ENCODE measurements around the gene TMEM156. TPM values are rescaled to one million over a fixed set of nuclear protein-coding genes. Genes with fewer than 3 reads are reported as not detected.
"Not testable (repeated sequence)": the region's sequence is repeated elsewhere in the genome, so short reads cannot be mapped to it uniquely, and the experiment has no call there.

Gene TMEM156
- total RNA-seq, 1 donor from 2014 or later, result 0.39 TPM

- no peak for DNase-seq (ENCODE audit: low read depth in 2 of 2)
Measured at GRCh38 chr4:38958453-38959190, 73.6 kb downstream of the TMEM156 start.

- DNase-seq (ENCODE audit: low read depth in 2 of 2), result no peak
Measured at GRCh38 chr4:38957893-38958292, 74.3 kb downstream of the TMEM156 start.

DNA sequence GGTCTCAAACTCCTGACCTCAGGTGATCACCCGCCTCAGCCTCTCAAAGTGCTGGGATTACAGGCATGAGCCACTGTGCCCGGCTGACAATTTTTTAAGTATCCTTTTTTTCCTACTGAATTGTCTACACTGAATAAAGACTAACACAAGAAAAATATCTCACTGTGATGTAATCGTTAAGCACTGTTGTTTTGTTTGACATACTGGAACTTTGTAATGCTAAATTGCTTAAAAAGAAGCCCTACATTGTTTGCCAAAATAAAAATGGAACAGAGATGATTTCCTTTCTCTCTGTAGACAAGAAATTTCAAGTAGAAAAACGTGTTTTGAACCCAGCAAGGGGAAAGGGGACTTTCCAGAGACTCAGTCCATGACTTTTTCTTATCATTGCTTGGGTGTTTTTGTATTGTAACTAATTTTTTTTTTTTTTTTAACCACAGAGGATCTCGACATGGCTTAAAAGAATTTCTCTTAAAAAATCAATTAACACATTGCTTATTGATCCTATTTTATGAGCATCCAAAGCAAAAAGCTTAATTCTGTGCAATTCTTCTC lies 74.9 kb downstream of the TMEM156 start:
- no peak for DNase-seq (ENCODE audit: low read depth in 2 of 2)

- DNase-seq (ENCODE audit: low read depth in 2 of 2), result no peak
Measured at GRCh38 chr4:38955957-38956356, 76.3 kb downstream of the TMEM156 start.

DNA sequence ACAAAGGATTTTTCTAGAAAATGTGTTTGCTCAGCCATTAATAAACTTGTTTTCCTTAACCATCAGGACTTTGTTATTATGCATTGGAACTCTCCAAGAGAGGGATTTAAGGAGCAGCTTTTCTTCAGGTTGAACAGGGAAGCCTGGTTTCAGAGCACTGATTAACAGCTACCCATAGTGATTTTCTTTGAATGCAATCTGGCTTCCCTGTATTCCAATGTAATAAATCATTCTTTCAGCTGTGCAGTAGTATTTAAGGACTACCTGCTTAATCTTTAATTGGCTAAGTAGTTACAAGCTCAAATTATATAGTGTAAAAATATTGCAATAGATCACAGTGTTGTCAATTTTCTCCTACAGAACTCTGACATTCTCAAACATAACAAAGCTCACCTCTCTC lies 77.5 kb downstream of the TMEM156 start:
- DNase-seq (ENCODE audit: low read depth in 2 of 2), result no peak

GRCh38 chr4:38952017-38952416 lies 80.2 kb downstream of the TMEM156 start:
- DNase-seq (ENCODE audit: low read depth in 2 of 2), result no peak

DNA sequence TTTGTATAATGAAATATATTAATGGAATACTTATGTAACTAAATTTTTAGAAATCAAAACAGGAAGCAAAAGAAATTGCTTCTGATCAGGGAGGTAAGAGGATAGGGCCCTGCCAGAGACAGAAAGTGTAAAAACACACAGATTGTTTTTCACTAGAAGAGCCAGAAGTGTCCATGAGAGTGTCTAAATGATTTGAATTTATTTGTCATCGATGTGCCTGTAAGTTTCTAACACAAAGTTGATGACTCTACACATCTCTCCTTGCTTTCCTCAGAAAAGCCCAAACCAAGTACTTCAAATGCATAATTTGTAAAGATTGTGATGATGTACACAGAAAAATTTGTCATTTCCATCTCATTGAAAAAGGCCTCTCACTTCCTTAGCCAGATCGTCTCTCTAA lies 80.6 kb downstream of the TMEM156 start:
- DNase-seq (ENCODE audit: low read depth in 2 of 2), result no peak

DNA sequence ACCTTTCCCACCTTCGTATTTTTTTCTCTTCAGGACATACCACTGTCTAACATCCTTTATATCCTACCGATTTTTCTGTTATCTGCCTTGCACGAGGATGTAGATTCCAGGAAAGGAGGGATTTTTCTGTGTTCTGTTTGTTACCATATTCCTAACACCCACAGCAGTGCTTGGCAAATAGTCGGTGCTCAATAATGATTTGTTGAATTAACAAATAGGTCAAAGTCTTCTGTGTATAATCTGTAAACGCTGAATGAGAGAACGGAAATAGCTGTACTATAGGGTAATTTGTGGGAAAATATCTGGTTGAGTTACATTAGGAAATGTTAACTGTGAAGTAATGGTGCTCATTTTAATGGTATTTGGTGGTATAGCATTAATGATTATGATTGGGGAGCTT lies 81.5 kb downstream of the TMEM156 start:
- DNase-seq (ENCODE audit: low read depth in 2 of 2), result no peak

DNA sequence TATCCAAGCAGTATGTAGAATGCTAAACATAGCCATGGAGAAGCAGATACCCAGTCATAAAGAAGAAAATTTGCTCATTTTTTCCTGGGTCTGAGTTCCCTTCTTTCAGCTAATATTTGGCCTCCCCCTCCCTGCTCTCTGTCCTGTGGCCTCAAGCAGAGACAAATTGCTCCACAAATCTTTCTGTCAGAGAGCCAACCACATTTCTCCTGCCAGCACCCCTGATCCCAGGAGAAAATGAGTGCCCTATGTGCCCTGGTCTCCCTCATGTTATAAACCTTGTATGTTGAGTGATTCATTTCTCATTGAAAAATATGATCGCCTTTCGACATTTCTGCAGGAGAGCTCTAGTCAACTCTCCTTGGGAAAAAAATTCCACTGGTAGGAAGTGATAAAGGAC lies 82.0 kb downstream of the TMEM156 start:
- no peak for DNase-seq (ENCODE audit: low read depth in 2 of 2)

GRCh38 chr4:38949411-38950051 lies 82.7 kb downstream of the TMEM156 start:
- peak in 1 of 2 donors; percentile 18 for DNase-seq (ENCODE audit: low read depth in 2 of 2)

DNA sequence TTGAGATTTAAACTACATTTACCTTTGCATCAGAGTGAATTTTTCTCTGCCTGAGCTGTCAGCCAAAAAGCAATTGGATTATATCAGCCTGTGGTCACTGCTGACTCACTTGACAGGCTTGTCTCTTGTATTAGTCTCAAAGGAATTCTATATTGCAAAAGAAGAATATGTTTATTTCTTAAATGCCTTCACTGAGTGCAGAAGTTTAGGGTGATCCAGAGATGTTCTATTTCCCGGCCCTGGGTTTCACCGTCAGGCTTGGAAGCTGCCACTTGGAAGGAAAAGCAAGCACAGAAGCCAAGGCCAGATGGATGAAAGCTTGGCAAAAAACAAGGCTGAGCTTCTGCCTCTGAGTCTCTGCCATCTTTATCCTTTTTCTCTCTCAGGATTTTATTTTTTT lies 83.7 kb downstream of the TMEM156 start:
- no peak for DNase-seq (ENCODE audit: low read depth in 2 of 2)

DNA sequence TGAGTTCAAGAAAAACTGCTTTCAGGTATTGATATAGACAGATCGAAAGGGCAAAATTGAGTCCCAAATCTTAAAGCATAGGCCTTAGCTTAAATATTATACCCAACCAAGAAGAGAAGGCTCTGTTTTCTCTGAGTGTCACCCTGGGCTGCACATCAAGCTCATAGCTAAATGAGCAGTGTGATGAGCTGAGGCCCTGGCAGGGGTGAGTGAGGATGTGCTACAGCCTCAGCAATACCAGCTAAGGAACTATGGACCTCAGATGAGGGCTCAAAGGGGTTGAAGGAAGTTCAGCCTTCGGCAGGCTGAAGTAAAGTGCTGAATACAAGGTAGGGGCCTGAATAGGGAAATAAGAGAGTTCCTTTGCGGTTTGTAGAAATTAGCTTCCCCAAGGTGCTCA lies 85.3 kb downstream of the TMEM156 start:
- no peak for DNase-seq (ENCODE audit: low read depth in 2 of 2)

GRCh38 chr4:38944440-38944839 lies 87.8 kb downstream of the TMEM156 start:
- no peak for DNase-seq (ENCODE audit: low read depth in 2 of 2)

DNA sequence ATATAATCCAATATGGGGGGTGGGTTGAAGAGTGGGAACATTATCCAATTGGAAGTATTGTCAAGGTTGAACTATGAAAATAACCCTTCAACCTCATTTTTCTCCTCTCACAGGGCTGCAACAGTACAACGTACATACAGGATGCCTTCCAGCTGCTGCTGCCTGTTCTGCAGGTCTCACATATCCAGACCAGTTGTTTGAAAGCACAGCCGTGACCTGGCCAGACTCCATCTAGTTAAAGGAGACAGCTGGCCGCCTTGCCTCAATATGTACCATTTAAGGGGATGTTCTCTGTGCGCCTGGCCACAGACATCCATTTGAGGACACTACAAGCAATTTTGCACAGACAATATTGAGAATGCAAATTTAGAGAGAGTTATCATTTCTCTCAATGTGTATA lies 88.9 kb downstream of the TMEM156 start:
- no peak for DNase-seq (ENCODE audit: low read depth in 2 of 2)

DNA sequence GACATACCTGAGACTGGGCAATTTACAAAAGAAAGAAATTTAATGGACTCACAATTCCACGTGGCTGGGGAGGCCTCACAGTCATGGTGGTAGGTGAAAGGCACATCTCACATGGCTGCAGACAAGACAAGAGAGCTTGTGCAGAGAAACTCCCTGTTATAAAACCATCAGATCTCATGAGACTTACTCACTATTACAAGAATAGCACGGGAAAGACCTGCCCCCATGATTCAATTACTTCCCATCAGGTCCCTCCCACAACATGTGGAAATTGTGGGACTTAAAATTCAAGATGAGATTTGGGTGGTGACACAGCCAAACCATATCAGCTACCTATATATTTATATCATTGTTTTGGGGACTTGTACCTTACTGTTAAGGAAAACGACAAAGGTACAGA lies 90.3 kb downstream of the TMEM156 start:
- not testable (repeated sequence) for DNase-seq (ENCODE audit: low read depth in 2 of 2)

DNA sequence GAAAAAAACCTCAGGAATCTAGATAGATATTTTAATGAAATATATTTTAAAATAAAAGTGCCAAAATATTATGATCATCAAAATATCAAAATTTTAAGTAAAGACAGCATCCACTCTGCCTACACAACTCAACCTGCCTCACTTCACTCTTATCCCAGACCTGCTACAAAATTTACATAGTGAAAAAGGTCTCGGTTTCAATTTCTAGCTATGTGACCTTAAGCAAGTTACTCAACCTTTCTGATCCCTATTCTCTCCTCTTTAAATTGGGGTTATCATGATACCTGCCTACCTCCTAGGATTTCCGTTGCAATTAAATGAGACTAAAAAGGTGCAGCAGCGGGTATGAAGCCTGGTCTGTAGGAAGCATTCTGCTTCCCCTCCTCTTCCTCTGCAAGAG lies 91.7 kb downstream of the TMEM156 start:
- no peak for DNase-seq (ENCODE audit: low read depth in 2 of 2)

- DNase-seq (ENCODE audit: low read depth in 2 of 2), result no peak
Measured at GRCh38 chr4:38939165-38939564, 93.0 kb downstream of the TMEM156 start.

DNA sequence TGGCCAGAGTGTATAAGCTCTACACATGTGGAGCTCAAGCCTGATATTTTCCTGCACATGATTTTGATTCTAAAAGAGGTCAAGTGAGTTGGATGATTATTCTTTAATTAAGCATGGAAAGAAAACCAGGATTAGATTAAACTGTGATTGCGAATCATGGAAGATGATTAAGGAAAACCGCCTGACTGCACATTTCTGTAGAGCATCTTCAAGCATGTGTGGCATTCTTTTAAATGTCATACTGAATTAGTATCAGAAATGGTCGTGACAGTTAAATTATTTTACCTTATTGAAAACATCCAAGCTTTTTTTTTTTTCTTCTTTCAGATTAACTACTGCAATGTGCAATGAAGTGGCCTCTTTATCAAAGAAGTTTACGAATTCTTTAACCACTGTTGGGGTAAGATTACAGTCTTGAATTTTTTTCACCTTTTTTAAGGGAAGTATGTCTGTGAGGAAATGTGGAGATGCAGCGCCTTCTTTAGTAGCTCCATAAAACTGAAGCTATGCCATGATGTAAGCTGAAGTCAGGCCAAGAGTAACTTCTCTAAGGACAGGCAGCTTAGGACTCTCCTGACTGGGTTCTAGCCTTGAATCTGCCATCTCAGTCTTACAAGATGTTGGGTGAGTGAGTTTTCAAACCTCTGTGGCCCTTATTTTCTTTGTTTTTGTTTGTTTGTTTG lies 96.7 kb downstream of the TMEM156 start:
- no peak for DNase-seq (ENCODE audit: low read depth in 2 of 2)

DNA sequence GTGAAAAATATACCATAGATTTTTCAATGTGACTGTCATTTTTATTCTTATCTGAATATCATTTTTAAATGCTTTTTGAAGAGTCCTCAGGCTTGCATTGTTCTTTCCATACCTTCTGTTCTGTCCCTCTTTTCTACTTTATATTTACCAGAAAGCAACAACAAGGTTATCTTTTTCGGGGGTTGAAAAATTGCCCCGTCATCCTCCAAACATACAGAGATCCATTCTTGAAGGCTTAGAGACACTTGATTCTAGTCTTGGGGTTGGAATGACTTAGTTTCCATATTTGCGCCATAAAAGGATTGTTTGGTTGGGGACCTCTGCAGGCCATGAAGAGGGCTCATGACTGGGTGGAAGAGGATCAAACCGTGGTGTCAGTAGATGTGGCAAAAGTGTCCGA lies 101.1 kb downstream of the TMEM156 start:
- no peak for DNase-seq (ENCODE audit: low read depth in 2 of 2)

- no peak for DNase-seq (ENCODE audit: low read depth in 2 of 2)
Measured at GRCh38 chr4:38930707-38931106, 101.5 kb downstream of the TMEM156 start.

DNA sequence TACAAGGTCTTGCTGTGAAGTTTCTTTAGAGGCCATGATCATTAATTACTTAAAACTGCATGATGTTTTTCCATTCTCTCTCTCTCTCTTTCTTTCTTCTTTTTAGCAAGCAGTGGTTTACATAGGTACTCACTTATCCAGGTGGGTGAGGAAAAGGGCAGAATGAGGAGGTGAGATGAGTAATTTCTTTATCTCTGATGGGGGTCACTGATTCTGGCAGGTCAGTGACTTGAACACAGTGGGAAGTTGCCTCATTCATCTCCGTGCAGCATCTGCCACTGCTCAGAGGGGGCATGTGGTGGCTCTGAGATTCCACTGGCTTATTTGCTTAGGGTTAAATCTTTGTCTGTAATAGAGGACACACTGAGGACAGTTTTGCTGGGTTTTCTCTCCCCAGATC lies 102.0 kb downstream of the TMEM156 start:
- DNase-seq (ENCODE audit: low read depth in 2 of 2), result no peak

GRCh38 chr4:38928974-38929373 lies 103.2 kb downstream of the TMEM156 start:
- no peak for DNase-seq (ENCODE audit: low read depth in 2 of 2)

DNA sequence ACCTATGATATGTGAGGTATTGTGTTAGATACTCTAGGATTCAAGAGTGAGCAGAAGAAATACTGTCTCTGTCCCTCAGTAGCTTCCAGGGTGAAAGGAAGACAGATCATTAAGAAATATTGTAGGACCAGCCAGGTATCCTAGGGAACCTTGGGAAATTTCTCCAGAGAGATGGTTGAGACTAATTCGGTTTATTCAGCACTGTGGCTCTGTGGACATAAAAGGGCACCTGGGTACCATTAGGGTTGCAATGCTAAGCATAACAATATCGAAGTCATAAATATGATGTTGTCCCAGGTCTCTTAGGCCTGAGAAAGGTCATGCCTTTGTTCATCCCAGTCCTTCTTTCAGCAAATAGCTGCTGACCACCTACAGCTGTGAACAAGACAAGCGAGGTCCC lies 103.6 kb downstream of the TMEM156 start:
- DNase-seq (ENCODE audit: low read depth in 2 of 2), result no peak

All from dermis microvascular lymphatic vessel endothelial cell (primary cell).